ENCODE measurements around the gene FOXD4L4. TPM values are rescaled to one million over a fixed set of nuclear protein-coding genes. Genes with fewer than 3 reads are reported as not detected.
"Not testable (repeated sequence)": the region's sequence is repeated elsewhere in the genome, so short reads cannot be mapped to it uniquely, and the experiment has no call there.

The FOXD4L4 gene
- total RNA-seq: under 1 TPM in 2 of 3 donors, not detected in 1; 0.25 to 0.27 TPM
- long read RNA-seq, donor 1: 0 reads
- long read RNA-seq, donor 2: 0 reads

DNA sequence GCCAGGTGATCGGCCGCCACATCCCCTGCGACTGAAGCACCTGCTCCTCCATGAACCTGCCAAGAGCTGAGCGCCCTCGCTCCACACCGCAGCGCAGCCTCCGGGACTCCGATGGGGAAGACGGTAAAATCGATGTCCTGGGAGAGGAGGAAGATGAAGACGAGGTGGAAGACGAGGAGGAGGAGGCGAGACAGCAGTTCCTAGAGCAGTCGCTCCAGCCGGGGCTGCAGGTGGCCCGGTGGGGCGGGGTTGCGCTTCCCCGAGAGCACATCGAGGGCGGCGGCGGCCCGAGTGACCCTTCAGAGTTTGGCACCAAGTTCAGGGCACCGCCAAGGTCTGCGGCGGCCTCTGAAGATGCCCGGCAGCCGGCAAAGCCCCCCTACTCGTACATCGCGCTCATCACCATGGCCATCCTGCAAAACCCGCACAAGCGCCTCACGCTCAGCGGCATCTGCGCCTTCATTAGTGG is at the start of gene FOXD4L4:
Gene FOXD4L4 (plus strand): TSS at position 51 of the 469 bp plus-strand sequence. CDS start 0 bp downstream, at position 51.
- H3K4me1 ChIP-seq (ENCODE audit: low read depth); H3K9me3 ChIP-seq; intact Hi-C loops (cut with DNase I, micrococcal nuclease); H3K36me3 ChIP-seq (ENCODE audit: low read depth); H3K4me3 ChIP-seq; ATAC-seq: not testable (repeated sequence)
- DNase-seq: peak in 2 of 3 donors; percentile 15 to 27

DNA sequence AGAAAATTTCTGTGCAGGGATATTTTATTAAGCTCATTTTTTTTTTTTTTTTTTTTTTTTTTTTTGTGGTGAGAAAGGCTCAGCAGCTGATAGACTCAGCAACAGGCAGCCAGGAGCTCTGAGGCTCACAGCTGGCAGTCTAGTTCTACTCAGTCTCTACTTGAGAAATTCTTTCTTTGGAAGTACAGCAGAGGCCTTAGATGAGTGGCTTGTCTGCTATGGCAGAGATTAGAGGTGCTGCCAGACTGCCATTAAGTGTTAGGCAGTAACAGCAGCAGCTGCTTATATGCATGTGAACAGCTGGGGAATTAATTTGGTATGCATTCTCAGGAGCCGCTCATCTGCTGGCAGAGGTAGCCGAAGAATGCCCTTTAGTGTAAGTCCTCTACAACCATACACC is 33.4 kb upstream of the FOXD4L4 start:
- intact Hi-C loops (cut with DNase I, micrococcal nuclease); H3K4me1 ChIP-seq (ENCODE audit: low read depth); H3K4me3 ChIP-seq; DNase-seq; H3K9me3 ChIP-seq; ATAC-seq; H3K36me3 ChIP-seq (ENCODE audit: low read depth): not testable (repeated sequence)

DNA sequence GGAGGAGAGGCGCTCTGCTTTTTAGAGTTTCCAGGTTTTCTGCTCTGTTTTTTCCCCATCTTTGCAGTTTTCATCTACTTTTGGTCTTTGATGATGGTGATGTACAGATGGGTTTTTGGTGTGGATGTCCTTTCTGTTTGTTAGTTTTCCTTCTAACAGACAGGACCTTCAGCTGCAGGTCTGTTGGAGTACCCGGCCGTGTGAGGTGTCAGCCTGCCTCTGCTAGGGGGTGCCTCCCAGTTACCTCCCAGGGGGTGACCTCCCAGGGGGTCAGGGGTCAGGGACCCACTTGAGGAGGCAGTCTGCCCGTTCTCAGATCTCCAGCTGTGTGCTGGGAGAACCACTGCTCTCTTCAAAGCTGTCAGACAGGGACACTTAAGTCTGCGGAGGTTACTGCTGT is 22.5 kb upstream of the FOXD4L4 start:
- H3K36me3 ChIP-seq (ENCODE audit: low read depth); intact Hi-C loops (cut with DNase I, micrococcal nuclease); ATAC-seq; H3K4me3 ChIP-seq; H3K9me3 ChIP-seq; H3K4me1 ChIP-seq (ENCODE audit: low read depth); DNase-seq: not testable (repeated sequence)

DNA sequence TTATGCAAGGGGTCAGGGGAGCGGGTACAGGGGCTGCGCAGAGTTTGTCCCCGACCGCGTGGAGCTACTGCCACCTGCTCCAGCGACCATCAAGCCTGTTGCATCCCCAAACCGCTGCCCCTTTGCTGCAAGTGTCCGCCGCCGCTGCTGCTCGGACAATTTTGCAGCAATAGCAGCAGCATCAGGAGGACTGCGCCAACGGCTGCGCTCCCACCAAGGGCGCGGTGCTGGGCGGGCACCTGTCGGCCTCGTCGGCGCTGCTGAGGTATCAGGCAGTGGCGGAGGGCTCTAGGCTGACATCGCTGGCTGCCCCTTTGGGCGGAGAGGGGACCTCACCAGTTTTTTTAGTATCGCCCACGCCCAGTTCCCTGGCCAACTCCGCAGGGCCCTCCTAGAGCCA is 1.2 kb downstream of the FOXD4L4 start:
- intact Hi-C loops (cut with DNase I, micrococcal nuclease); H3K4me3 ChIP-seq; H3K36me3 ChIP-seq (ENCODE audit: low read depth); DNase-seq; H3K9me3 ChIP-seq; H3K4me1 ChIP-seq (ENCODE audit: low read depth): not testable (repeated sequence)
- ATAC-seq: peak; percentile 14

Other genes with a start within 250 kb of the FOXD4L4 start
- gene ZNG1E, start 61.2 kb upstream of the FOXD4L4 start, total RNA-seq: 10 to 100 TPM; 41.3 to 46.0 (median 44.4) TPM

Measured in mucosa of descending colon (tissue), 3 donors.